HCT116 (cell line): Measurements from ENCODE around the gene YY1.

Experiments
- CBX3 ChIP-seq: IDR thresholded peaks from 2 replicates; pipeline ENCODE4 v1.6.1; 2012; ENCODE audit warnings: low read depth
- CTCF ChIP-seq, 3 experiments: fragments of 200-600 bp in 1 of 3; sonication (generic) in 1 of 3; IDR thresholded peaks in 2 of 3; conservative IDR thresholded peaks in 1 of 3; 2 replicates each; pipeline ENCODE4 v1.5.1; 2012 to 2017; ENCODE audit warnings: low read depth in 2 of 3, low read length in 2 of 3, antibody characterized with exemption in 1 of 3, borderline replicate concordance in 1 of 3, control low read depth in 1 of 3, mild to moderate bottlenecking in 1 of 3, mixed read lengths in 1 of 3, mixed run types in 1 of 3, moderate library complexity in 1 of 3; ENCODE audit not compliant: insufficient read depth in 1 of 3
- EGR1 ChIP-seq: IDR thresholded peaks from 2 replicates; pipeline ENCODE4 v1.6.1; 2012; ENCODE audit warnings: low read depth
- EZH2phosphoT487 ChIP-seq: fragments of 200-600 bp; IDR thresholded peaks from 2 replicates; pipeline ENCODE4 v1.6.1; 2018; ENCODE audit warnings: antibody characterized with exemption, borderline replicate concordance
- POLR2AphosphoS5 ChIP-seq: IDR thresholded peaks from 2 replicates; pipeline ENCODE4 v1.6.1; 2011; ENCODE audit warnings: mild to moderate bottlenecking, low read depth, low read length, moderate library complexity
- REST ChIP-seq: IDR thresholded peaks from 2 replicates; pipeline ENCODE4 v1.6.1; 2012; ENCODE audit warnings: low read depth
- SIN3A ChIP-seq: IDR thresholded peaks from 2 replicates; pipeline ENCODE4 v1.6.1; 2012; ENCODE audit warnings: low read depth
- SP1 ChIP-seq: IDR thresholded peaks from 2 replicates; pipeline ENCODE4 v1.6.1; 2012; ENCODE audit warnings: low read depth
- ZNF274 ChIP-seq: fragments of 200-500 bp; sonication (Bioruptor generic); IDR thresholded peaks from 2 replicates; pipeline ENCODE4 v1.6.1; 2014; ENCODE audit warnings: mild to moderate bottlenecking, low read depth, low read length, inconsistent platforms

- TF ChIP-seq EGR1 (no peak), CTCF (IDR thresholded peaks at IDR 0.05 in 2 of 3, conservative IDR thresholded peaks at IDR 0.05 in 1 of 3; ENCODE audit: borderline replicate concordance in 1 of 3, insufficient read depth in 1 of 3, low read depth in 2 of 3, low read length in 2 of 3) (no peak), SP1 (no peak), CBX3 (no peak), REST (no peak), ZNF274 (no peak), SIN3A (no peak), POLR2AphosphoS5 (no peak), EZH2phosphoT487 (no peak)
Measured at GRCh38 chr14:100200311-100200710, 38.6 kb upstream of the YY1 start.
